SK-N-SH (cell line): ENCODE results near the gene ANKRD36C.
"Not testable (repeated sequence)": the region's sequence is repeated elsewhere in the genome, so short reads cannot be mapped to it uniquely, and the experiment has no call there.

Experiments
- EZH2phosphoT487 ChIP-seq: fragments of 200-600 bp; sonication (generic); IDR thresholded peaks from 2 replicates; pipeline ENCODE4 v1.6.1; 2017; ENCODE audit warnings: low read depth, mixed run types, mild to moderate bottlenecking, antibody characterized with exemption, moderate library complexity, borderline replicate concordance
- TAF1 ChIP-seq: IDR thresholded peaks from 2 replicates; pipeline ENCODE4 v1.6.1; 2012; ENCODE audit warnings: low read depth, mild to moderate bottlenecking, low read length, moderate library complexity, borderline replicate concordance
- TF ChIP-seq, protein P1 (sequence below): IDR thresholded peaks from 2 replicates; pipeline ENCODE4 v1.6.1; 2012; ENCODE audit warnings: mild to moderate bottlenecking, low read depth, low read length, moderate library complexity
- TF ChIP-seq, protein P2 (sequence below): fragments of 200-600 bp; sonication (generic); IDR thresholded peaks from 2 replicates; pipeline ENCODE4 v1.6.1; 2017; ENCODE audit warnings: antibody characterized with exemption, mild to moderate bottlenecking, moderate library complexity

DNA sequence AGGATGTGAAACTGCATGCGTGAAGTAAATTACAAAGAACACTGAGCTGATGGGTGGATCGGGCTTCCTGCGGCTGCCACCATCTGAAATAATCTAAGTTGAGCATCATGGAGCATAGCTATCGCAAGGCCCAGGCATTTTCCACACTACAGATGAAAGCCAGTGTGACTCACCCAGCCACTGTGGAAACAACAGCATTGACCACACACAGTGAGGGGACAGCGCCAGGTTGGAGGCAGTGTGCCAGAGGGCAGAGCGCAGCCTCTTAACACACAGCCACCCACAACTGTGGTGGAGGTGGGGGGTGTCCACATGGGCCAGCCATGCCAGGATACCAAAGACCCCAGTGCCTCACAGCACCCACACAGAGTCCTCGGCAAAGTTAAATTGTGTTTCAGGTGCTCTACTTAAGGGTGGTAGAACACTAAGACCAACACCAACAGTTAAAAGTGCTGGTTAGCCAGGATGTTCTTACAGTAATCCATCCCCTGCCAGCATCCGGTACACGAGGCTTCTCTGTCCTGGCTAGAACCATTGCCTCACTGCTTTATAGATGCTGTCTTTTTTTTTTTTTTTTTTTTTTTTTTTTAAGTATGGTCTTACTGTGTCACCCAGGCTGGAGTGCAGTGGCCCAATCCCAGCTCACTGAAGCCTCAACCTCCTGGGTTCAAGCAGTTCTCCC lies 28.4 kb upstream of the ANKRD36C start:
- TF ChIP-seq EZH2phosphoT487, TAF1: not testable (repeated sequence)
- TF ChIP-seq, protein P1, sequence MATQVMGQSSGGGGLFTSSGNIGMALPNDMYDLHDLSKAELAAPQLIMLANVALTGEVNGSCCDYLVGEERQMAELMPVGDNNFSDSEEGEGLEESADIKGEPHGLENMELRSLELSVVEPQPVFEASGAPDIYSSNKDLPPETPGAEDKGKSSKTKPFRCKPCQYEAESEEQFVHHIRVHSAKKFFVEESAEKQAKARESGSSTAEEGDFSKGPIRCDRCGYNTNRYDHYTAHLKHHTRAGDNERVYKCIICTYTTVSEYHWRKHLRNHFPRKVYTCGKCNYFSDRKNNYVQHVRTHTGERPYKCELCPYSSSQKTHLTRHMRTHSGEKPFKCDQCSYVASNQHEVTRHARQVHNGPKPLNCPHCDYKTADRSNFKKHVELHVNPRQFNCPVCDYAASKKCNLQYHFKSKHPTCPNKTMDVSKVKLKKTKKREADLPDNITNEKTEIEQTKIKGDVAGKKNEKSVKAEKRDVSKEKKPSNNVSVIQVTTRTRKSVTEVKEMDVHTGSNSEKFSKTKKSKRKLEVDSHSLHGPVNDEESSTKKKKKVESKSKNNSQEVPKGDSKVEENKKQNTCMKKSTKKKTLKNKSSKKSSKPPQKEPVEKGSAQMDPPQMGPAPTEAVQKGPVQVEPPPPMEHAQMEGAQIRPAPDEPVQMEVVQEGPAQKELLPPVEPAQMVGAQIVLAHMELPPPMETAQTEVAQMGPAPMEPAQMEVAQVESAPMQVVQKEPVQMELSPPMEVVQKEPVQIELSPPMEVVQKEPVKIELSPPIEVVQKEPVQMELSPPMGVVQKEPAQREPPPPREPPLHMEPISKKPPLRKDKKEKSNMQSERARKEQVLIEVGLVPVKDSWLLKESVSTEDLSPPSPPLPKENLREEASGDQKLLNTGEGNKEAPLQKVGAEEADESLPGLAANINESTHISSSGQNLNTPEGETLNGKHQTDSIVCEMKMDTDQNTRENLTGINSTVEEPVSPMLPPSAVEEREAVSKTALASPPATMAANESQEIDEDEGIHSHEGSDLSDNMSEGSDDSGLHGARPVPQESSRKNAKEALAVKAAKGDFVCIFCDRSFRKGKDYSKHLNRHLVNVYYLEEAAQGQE, result not testable (repeated sequence)
- TF ChIP-seq, protein P2, sequence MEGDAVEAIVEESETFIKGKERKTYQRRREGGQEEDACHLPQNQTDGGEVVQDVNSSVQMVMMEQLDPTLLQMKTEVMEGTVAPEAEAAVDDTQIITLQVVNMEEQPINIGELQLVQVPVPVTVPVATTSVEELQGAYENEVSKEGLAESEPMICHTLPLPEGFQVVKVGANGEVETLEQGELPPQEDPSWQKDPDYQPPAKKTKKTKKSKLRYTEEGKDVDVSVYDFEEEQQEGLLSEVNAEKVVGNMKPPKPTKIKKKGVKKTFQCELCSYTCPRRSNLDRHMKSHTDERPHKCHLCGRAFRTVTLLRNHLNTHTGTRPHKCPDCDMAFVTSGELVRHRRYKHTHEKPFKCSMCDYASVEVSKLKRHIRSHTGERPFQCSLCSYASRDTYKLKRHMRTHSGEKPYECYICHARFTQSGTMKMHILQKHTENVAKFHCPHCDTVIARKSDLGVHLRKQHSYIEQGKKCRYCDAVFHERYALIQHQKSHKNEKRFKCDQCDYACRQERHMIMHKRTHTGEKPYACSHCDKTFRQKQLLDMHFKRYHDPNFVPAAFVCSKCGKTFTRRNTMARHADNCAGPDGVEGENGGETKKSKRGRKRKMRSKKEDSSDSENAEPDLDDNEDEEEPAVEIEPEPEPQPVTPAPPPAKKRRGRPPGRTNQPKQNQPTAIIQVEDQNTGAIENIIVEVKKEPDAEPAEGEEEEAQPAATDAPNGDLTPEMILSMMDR, result not testable (repeated sequence)
